Endothelial cell of umbilical vein (primary cell): ENCODE measurements around the gene RPL38. TPM values are rescaled to one million over a fixed set of nuclear protein-coding genes. Genes with fewer than 3 reads are reported as not detected.

Experiments
- BruUV-seq: library from RNA; stranded (reverse); fragments of 400-500 nt; replicated peaks from 2 replicates; lab custom pipeline; 2021; lab: Mats Ljungman, UMichigan
- CTCF ChIA-PET: fragments of 300-600, 350-600 bp; sonication (Branson Sonifier 250); formaldehyde crosslinking; loops from one replicate; lab custom pipeline; 2021; ENCODE audit warnings: antibody characterized with exemption, inconsistent platforms; lab: Charles Lee
- POLR2A ChIA-PET: fragments of 300-600, 350-600 bp; sonication (Branson Sonifier 250); formaldehyde crosslinking; loops from one replicate; lab custom pipeline; 2021; ENCODE audit warnings: antibody characterized with exemption, inconsistent platforms; lab: Charles Lee
- DNase-seq: peaks from one replicate; pipeline ENCODE4 v3.0.0-alpha.2; 2011; ENCODE audit warnings: low read depth, low spot score
- FAIRE-seq: peaks from 2 replicates; lab custom pipeline; 2011; peaks lifted over from hg19 to GRCh38; lab: Jason Lieb, UNC
- H2AFZ ChIP-seq: 2 replicates; pipeline ENCODE4 v1.6.0; 2012; ENCODE audit warnings: low read depth, low read length, control low read depth, inconsistent platforms
- H3K27ac ChIP-seq: 2 replicates; pipeline ENCODE4 v1.5.1; 2011; ENCODE audit warnings: low read depth, mild to moderate bottlenecking, control low read depth, low read length, moderate library complexity; ENCODE audit not compliant: insufficient read depth
- H3K27me3 ChIP-seq, 2 experiments: 2 replicates each; pipeline versions ENCODE4 v1.6.0 to v1.6.1; 2011; ENCODE audit warnings: low read length in 2 of 2, mixed read lengths in 1 of 2; ENCODE audit not compliant: control insufficient read depth in 2 of 2, insufficient read depth in 2 of 2
- H3K36me3 ChIP-seq, 2 experiments: 2 replicates in 1 of 2; 3 replicates in 1 of 2; pipeline ENCODE4 v1.5.1; 2011; ENCODE audit warnings: low read length in 2 of 2, mild to moderate bottlenecking in 1 of 2, moderate library complexity in 1 of 2; ENCODE audit not compliant: control insufficient read depth in 2 of 2, insufficient read depth in 2 of 2; ENCODE audit errors: extremely low read depth in 1 of 2
- H3K4me1 ChIP-seq: 3 replicates; pipeline ENCODE4 v1.5.1; 2011; ENCODE audit warnings: mild to moderate bottlenecking, low read length; ENCODE audit not compliant: control insufficient read depth, insufficient read depth; ENCODE audit errors: extremely low read depth
- H3K4me2 ChIP-seq: 2 replicates; pipeline ENCODE4 v1.6.1; 2011; ENCODE audit warnings: low read length, control low read depth, mixed read lengths; ENCODE audit not compliant: insufficient read depth
- H3K4me3 ChIP-seq, 3 experiments: fragments of 200-600 bp in 1 of 3; sonication (generic), shearing (Covaris generic) in 1 of 3; replicated peaks in 1 of 3; 2 replicates each; pipeline ENCODE4 v1.5.1; 2011 to 2016; ENCODE audit warnings: control low read depth in 3 of 3, low read length in 3 of 3, mild to moderate bottlenecking in 2 of 3, inconsistent platforms in 1 of 3, low read depth in 1 of 3, moderate library complexity in 1 of 3; ENCODE audit not compliant: insufficient read depth in 1 of 3
- H3K79me2 ChIP-seq: 2 replicates; pipeline ENCODE4 v1.6.0; 2012; ENCODE audit warnings: low read length, inconsistent platforms; ENCODE audit not compliant: control insufficient read depth, insufficient read depth
- H3K9ac ChIP-seq: replicated peaks from 2 replicates; pipeline ENCODE3; 2011; ENCODE audit warnings: low read length, control low read depth; ENCODE audit not compliant: insufficient read depth; ENCODE audit errors: extremely low read depth
- H3K9me1 ChIP-seq: replicated peaks from 3 replicates; pipeline ENCODE4 v1.6.0; 2011; ENCODE audit warnings: mild to moderate bottlenecking, low read length; ENCODE audit not compliant: control insufficient read depth, insufficient read depth; ENCODE audit errors: extremely low read depth
- H3K9me3 ChIP-seq: replicated peaks from 2 replicates; pipeline ENCODE4 v1.5.1; 2012; ENCODE audit warnings: low read length, inconsistent platforms; ENCODE audit not compliant: control insufficient read depth, insufficient read depth
- H4K20me1 ChIP-seq: replicated peaks from 2 replicates; pipeline ENCODE3; 2011; ENCODE audit warnings: mild to moderate bottlenecking, low read length; ENCODE audit not compliant: control insufficient read depth, insufficient read depth; ENCODE audit errors: extremely low read depth
- EZH2 ChIP-seq: IDR thresholded peaks from 2 replicates; pipeline ENCODE4 v1.6.1; 2012; ENCODE audit warnings: borderline replicate concordance, low read depth, mild to moderate bottlenecking, moderate library complexity, low read length, inconsistent platforms; ENCODE audit not compliant: severe bottlenecking
- FOS ChIP-seq: IDR thresholded peaks from 2 replicates; pipeline ENCODE4 v1.6.1; 2011; ENCODE audit warnings: mild to moderate bottlenecking, low read length, moderate library complexity, borderline replicate concordance; ENCODE audit not compliant: insufficient read depth
- GATA2 ChIP-seq: IDR thresholded peaks from 2 replicates; pipeline ENCODE4 v1.7.0; 2011; ENCODE audit warnings: low read depth, mild to moderate bottlenecking, moderate library complexity, mixed read lengths, low read length; ENCODE audit not compliant: insufficient read length, insufficient read depth
- JUN ChIP-seq: IDR thresholded peaks from 2 replicates; pipeline ENCODE4 v1.6.1; 2011; ENCODE audit warnings: borderline replicate concordance, low read depth; ENCODE audit not compliant: insufficient read length, insufficient read depth
- MAX ChIP-seq: IDR thresholded peaks from 2 replicates; pipeline ENCODE4 v1.6.1; 2011; ENCODE audit not compliant: insufficient read depth, insufficient read length
- MYC ChIP-seq: IDR thresholded peaks from one replicate; pipeline ENCODE4 v1.6.1; 2011; ENCODE audit warnings: mild to moderate bottlenecking, low read depth, low read length
- POLR2A ChIP-seq: IDR thresholded peaks from 2 replicates; pipeline ENCODE4 v1.6.1; 2012; ENCODE audit warnings: low read depth, mild to moderate bottlenecking, control low read depth, low read length
- POLR2AphosphoS5 ChIP-seq: IDR thresholded peaks from 2 replicates; pipeline ENCODE4 v1.6.1; 2012; ENCODE audit warnings: low read depth, mild to moderate bottlenecking, control low read depth, low read length, moderate library complexity; ENCODE audit not compliant: insufficient read depth
- dilution Hi-C: fragments of 300-500 bp; cut with MboI; formaldehyde crosslinking; loops from one replicate; pipeline ENCODE4 v1.15.0; 2019; ENCODE audit warnings: low sequenced_read_pairs; ENCODE audit not compliant: extremely low pct_ligation_motif_present
- intact Hi-C: fragments of 100-400 bp; cut with micrococcal nuclease; formaldehyde crosslinking; loops from one replicate; pipeline ENCODE4 v1.10.0; 2022
- polyA plus RNA-seq, 4 experiments: library from polyadenylated mRNA; depleted of rRNA in 3 of 4; stranded (reverse) in 3 of 4; unstranded in 1 of 4; fragments of >200 nt; gene quantifications; 2 replicates each; pipeline versions ENCODE4 v1.2.1 to v1.2.3, GENCODE V29; 2011 to 2012; ENCODE audit warnings: missing spikeins in 1 of 4
- total RNA-seq: library from RNA; stranded (reverse); gene quantifications from 2 replicates; pipeline ENCODE4 v1.2.3, GENCODE V29; 2021
- TF ChIP-seq, protein P1 (sequence below), 2 donors: IDR thresholded peaks; 1 replicate in 1 of 2; 2 replicates in 1 of 2; pipeline ENCODE4 v1.5.1; 2011; ENCODE audit warnings: low read length in 2 of 2, mild to moderate bottlenecking in 2 of 2, moderate library complexity in 2 of 2, control low read depth in 1 of 2, inconsistent platforms in 1 of 2, low read depth in 1 of 2; ENCODE audit not compliant: insufficient read depth in 1 of 2; ENCODE audit errors: extremely low read depth in 1 of 2

RPL38 gene
- total and polyA plus RNA-seq, 2 donors (not counting 3 experiments of a cell fraction or from before 2014, with no cell fraction given) = 256 to 1,006 TPM

- Histone ChIP-seq H3K9me3 (no peaks in the 10 kb centered on the region), H3K36me3 (no peaks in the 10 kb centered on the region), H3K4me1 (no peaks in the 10 kb centered on the region), H3K4me2 (no peak overlapping the region), H3K27me3 (no peaks in the 10 kb centered on the region), H4K20me1 (no peaks in the 10 kb centered on the region), H3K9ac (no peak overlapping the region), H3K9me1 (no peaks in the 10 kb centered on the region), H3K79me2 (no peaks in the 10 kb centered on the region), H3K27ac (no peak overlapping the region), H3K4me3 (no peak overlapping the region), H2AFZ (no peak overlapping the region)
- DNase-seq (no peak), FAIRE-seq (no peak)
- ChIA-PET POLR2A (no interaction called here), CTCF (interaction anchor here (1.2 to 2.6 kb wide), 2 partner anchors 17 to 1625 kb away, joined by 4 to 11 read pairs; no protein-coding TSS in a partner anchor)
- BruUV-seq = no TSS peak
- TF ChIP-seq GATA2 = no peak
- no peak for TF ChIP-seq JUN
- TF ChIP-seq, protein P1, sequence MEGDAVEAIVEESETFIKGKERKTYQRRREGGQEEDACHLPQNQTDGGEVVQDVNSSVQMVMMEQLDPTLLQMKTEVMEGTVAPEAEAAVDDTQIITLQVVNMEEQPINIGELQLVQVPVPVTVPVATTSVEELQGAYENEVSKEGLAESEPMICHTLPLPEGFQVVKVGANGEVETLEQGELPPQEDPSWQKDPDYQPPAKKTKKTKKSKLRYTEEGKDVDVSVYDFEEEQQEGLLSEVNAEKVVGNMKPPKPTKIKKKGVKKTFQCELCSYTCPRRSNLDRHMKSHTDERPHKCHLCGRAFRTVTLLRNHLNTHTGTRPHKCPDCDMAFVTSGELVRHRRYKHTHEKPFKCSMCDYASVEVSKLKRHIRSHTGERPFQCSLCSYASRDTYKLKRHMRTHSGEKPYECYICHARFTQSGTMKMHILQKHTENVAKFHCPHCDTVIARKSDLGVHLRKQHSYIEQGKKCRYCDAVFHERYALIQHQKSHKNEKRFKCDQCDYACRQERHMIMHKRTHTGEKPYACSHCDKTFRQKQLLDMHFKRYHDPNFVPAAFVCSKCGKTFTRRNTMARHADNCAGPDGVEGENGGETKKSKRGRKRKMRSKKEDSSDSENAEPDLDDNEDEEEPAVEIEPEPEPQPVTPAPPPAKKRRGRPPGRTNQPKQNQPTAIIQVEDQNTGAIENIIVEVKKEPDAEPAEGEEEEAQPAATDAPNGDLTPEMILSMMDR (IDR thresholded peaks at IDR 0.05; ENCODE audit: extremely low read depth in 1 of 2, insufficient read depth in 1 of 2, low read depth in 1 of 2, low read length in 2 of 2) = no peak
- dilution Hi-C loops (no loop called here), intact Hi-C loops (no loop called here)
These were observed 21.3 kb upstream of the RPL38 start for GRCh38 chr17:74182041-74182723.

GRCh38 chr17:74183411-74183810, 20.1 kb upstream of the RPL38 start:
- H2AFZ ChIP-seq = no peak overlapping the region
- H3K4me3 ChIP-seq = no peak overlapping the region
- H3K9me3 ChIP-seq = no peaks in the 10 kb centered on the region
- no peaks in the 10 kb centered on the region for H3K9me1 ChIP-seq
- TF ChIP-seq POLR2AphosphoS5 = no peak
- TF ChIP-seq JUN = no peak
- TF ChIP-seq, protein P1 (IDR thresholded peaks at IDR 0.05; ENCODE audit: extremely low read depth in 1 of 2, insufficient read depth in 1 of 2, low read depth in 1 of 2, low read length in 2 of 2) = no peak
- no peak for TF ChIP-seq POLR2A
- TF ChIP-seq MYC = no peak
- no peak for TF ChIP-seq EZH2
- no peak for TF ChIP-seq FOS
- no peak for TF ChIP-seq MAX
- H3K27me3 ChIP-seq = no peaks in the 10 kb centered on the region
- H3K4me1 ChIP-seq = no peaks in the 10 kb centered on the region
- H3K4me2 ChIP-seq = no peak overlapping the region
- POLR2A ChIA-PET = no interaction called here
- no peak overlapping the region for H3K27ac ChIP-seq
- no peaks in the 10 kb centered on the region for H3K36me3 ChIP-seq
- no peak for DNase-seq
- no peaks in the 10 kb centered on the region for H4K20me1 ChIP-seq
- no peak overlapping the region for H3K9ac ChIP-seq
- dilution Hi-C loops = no loop called here
- no peak for FAIRE-seq
- no peaks in the 10 kb centered on the region for H3K79me2 ChIP-seq
- no TSS peak for BruUV-seq
- intact Hi-C loops = no loop called here
- CTCF ChIA-PET = interaction anchor here (0.7 kb wide), 1 partner anchor 16 kb away, joined by 3 read pairs; no protein-coding TSS in a partner anchor
